T-helper 2 cell treated with Interferon-gamma antibody and Interleukin-4, amounts not matched to agents 100 ng/mL and 5 ng/mL, for 36 hours (primary cell): ENCODE data around the gene PSMD3. TPM values are rescaled to one million over a fixed set of nuclear protein-coding genes. Genes with fewer than 3 reads are reported as not detected.

ENCODE experiments used
- intact Hi-C: fragments of 100-400 bp; cut with micrococcal nuclease; formaldehyde crosslinking; loops from one replicate; pipeline ENCODE4 v1.15.1; 2023
- total RNA-seq: library from RNA; stranded (reverse); gene quantifications from 2 replicates; pipeline ENCODE4 v1.2.3, GENCODE V29; 2022

The PSMD3 gene
- total RNA-seq, 1 donor from 2014 or later = 125 TPM

DNA sequence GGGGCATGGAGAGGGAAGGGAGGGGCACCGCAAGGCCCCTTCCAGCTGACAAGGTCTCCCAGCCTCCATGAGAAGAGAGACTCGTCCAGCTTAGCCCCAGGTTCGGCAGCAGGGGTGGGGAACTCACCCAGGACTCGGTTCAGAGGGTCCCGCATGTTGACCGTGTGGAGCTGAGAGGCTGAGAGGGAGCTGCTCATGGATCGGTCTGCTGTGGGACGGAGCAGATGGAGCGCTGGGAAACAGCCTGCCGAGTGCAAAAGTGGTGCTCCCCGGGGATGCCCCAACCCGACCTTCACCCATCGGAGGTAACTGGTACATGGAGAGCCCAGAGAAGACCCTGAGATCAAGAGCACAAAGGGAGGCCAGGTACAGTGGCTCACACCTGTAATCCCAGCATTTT is 39.5 kb downstream of the PSMD3 start:
- intact Hi-C loops = no loop called here

DNA sequence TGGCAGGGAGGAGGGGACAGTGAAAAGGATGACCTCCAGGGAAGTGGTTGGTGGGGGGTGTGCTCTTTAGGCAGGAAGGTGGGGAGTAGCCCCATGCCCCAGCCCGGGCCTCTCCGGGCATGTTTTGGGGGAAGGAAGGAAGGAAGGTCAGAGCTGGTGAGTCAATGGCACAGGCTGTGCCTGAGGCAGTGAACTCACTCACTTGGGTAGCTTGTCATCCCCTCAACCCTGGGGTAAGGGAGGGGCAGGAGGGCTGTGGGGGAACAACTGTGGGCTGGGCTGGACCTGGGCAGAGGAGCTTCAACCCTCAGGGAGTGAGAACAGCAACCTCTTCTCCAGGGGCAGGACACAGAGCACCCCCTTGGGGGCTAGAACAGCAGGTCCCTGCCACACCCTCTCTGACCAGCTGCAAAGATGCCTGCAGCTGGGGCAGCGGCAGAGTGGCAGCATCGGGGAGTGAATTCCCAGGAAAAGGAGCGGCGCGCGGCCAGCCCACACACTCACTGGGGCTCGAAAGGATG is 40.9 kb downstream of the PSMD3 start:
- intact Hi-C loops = no loop called here

DNA sequence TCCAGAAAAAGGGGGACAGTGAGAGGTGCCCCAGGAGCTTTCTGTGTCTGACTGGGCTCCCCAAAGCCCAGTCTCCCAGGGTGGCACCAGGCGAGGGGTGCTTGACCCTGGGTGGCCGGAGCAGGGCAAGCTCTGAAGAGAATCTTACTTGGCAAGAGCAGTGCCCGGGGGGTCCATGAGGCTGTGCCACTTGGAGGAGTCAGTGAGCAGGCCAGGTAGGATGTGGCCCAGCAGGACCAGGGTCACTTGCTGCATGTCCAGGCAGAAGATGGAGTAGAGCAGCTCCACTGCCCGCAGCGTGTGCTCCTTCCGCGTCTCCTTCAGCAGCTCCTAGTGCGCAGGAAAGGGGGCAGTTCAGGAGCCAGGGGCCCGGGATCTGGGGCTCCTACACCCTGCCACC is 41.9 kb downstream of the PSMD3 start:
- intact Hi-C loops = no loop called here

DNA sequence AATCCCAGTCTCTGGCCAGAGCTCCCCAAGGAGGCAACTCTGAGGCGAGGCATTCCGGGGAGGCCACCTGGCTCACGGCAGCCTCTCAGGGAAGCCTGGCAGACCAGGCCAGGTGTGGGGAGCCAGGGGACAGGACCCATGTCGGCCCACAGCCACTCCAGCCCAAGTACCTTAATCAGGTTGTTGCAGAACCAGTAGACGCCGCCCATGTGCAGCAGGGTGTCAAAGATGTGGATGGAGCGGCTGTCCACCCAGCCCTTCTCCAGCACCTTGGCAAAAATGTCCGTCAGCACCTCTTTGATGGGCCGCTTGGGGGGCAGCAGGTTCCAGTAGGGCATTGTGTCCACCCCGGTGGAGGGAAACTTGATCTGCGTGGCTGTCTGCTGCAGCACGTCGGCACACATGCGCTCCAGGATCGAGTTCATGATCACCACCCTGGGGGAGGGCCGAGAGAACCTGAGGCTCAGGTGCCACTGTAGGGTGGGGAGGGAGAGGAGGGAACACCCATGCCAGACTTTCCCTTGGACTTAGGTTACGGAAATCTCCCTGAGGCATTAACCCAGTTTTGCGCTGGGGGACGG is 42.4 kb downstream of the PSMD3 start:
- intact Hi-C loops = no loop called here

DNA sequence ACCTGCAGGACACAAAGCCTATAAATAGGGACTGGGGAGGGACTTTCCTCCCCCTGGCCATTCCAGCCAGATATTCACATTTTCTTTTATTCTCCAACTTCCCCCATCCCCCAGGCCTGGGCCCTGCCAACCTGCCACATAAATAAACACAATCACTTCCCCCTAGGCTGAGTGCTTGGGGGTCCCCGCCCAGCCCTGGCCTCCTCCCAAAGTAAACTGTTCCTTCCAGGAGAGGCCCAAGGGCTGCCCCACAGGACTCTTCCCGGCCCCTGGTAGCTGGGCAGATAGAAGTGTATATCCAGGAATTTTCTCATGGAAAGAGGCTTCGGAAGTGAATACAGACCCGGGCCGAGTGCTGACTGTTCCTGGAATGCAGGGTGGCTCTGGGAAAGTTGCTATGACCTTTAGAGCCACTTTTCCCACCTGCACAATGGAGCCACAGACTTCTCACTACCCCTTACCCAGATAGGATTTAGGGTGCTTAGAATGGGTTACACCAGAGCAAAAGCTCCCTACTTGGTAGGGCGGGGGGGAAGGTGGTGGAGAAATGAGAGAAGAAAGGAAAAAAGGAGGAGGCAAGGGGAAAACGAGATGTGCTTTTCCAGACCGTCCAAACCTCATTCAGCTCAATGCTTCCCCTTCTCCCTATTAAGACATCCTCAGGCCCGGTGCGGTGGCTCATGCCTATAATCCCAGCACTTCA is 43.1 kb downstream of the PSMD3 start:
- intact Hi-C loops = no loop called here

DNA sequence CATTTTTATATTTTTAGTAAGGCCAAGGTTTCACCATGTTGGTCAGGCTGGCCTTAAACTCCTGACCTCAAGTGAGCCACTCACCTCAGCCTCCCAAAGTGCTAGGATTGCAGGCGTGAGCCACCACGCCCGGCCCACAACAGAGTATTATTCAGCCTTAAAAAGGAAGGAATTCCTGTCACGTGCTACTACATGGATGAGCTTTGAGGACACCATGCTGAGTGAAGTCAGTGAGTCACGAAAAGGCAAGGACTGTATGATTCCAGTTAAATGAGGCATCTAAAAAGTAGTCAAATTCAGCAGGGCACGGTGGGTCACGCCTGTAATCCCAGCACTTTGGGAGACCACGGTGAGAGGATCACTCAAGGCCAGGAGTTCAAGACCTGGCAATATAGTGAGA is 44.3 kb downstream of the PSMD3 start:
- intact Hi-C loops = no loop called here

DNA sequence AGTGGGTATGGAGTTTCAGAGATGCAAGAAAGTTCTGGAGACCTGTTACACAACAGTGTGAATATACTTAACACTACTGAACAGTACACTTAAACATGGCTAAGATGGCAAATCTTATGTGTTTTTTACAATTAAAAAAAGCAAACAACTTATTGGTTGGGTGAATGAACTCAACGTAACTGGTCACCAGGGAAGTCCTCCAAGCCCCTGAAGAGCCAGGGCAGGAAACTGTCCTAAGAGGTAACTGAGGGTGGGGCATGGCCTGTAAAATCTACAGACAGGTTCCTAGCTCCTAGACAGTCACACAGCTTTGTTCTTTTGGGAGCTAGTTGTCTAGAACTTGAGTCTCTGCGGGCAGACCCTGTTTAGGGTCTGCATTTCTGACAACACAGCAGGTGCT is 45.0 kb downstream of the PSMD3 start:
- intact Hi-C loops = no loop called here

DNA sequence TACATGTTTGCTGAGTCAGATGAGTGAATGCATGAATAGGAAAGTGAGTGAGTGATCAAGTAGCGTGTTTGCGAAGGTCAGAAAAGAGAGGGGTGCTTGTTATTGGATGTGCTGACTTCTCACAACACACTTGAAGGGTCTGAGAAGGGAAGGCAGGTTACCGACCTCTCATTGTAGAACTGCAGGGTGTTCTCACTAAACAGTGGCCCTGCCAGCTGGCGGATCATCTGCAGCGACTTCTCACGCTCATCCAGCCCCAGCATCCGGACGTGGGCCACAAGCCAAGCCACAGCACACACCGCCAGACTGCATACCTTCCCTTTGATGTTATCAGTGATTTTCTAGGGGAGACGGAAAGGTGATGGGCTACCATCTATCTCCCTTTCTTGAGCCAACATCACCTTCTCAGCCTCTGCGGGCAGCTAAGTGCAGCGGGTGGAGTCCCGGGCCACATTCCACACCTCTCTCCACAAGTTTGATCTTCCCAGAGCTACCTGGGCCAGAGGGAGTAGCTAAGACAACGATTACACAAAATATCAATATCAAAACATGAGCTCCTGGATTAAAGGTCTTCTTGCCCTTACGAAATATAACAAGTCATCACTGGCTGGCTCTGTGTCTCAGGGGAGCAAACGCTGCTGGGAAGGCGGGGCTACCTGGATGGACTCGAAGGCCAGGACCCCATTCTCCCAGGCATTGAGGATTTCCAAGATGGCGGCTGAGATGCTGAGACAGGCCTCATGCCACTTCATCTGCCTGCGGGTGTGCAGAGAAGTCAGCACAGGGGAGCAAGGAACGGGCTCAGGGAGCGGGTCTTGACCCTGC is 45.6 kb downstream of the PSMD3 start:
- intact Hi-C loops = no loop called here

DNA sequence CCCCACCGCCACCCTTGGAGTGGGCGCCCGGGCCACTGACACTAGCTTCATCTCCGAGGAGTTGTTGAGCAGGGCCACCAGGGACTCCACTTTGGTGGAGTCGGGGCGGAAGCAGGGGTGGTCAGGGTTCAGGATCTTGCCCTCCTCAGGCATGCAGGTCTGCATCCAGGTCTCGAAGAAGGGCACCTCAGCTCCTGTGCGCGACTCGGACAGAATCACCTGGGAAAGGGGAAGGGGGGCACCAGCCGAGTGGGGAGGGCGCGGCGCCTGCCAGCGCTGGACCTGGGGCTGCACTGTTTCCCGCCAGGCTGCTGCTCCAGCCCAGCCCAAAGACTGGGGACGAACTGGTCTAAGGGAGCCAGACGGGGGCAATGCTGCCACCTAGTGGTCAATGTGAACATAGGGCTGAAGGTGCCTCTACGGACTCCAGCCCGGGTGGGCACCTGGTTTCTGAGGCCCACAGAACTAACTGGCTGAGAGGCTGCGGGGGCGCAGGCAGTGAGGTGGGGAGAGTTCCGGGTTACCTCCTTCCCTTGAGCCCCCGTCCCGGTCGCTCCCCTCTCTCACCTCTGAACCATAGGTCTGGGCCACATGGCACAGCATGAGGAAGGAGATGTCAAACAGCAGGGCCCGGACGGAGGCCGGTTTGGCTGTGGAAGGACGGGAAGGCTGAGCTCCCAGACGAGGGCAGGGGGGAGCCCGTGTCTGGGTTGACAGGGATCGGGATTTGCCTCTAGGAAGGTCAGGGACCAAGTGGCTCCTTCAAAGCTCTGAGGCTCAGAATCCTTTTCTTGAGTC is 46.4 kb downstream of the PSMD3 start:
- intact Hi-C loops = loop anchor here (1.0 kb wide), 2 partner anchors 14 to 405 kb away; no protein-coding TSS in a partner anchor

DNA sequence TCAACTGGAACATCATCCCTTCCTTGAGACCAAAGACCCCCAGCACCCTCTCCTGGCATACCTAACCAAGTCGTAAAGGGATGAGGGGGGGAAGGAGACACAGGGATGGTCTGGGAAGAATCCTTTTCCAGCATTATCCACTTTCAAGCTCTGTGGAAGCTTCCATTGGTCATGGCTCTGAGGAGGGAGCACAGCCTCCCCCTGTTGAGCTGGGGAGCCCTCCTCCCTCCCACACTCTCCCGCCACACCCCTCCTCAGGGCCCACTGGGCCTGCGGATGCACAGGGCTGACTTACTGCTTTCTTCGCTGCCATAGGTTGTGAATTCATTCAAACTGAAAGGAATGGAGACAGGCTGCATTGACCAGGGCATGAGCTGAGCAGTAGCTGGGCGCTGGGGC is 47.0 kb downstream of the PSMD3 start:
- intact Hi-C loops = loop anchor here (1.0 kb wide), 2 partner anchors 14 to 405 kb away; no protein-coding TSS in a partner anchor

DNA sequence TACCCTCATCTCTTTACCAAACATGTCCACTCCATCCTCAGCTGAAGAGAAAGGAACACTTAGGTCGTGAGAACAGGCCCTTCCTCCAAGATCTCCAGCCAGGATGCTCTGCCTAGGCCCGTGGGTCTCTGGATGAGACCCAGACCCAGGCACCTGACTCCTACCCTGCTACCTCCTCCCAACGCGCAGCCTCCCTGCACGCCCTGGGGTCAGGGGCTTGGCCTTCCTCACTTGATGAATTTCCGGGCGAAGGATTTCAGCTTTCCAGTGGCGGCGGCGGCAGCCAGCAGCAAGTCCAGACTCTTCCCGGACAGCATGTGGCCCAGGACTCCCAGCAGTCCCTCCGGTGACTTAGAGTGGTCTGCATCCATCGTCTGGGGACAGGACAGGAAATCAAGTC is 48.0 kb downstream of the PSMD3 start:
- intact Hi-C loops = no loop called here

DNA sequence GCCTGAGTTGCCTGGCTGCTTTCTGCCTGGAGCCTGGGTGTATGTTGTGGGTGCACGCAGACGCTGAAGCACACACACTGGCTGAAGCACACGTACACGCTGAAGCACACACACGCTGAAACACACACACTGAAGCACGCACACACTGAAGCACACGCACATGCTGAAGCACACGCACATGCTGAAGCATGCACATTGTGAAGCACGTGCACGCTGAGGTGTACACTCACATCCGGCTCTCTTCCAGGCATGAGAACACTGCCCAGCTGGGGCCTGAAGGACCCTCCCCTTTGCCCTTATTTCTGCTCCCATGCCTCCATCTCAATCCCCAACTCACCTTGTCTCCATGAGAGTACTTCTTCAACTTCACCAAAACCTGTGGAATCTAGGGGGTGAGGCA is 51.1 kb downstream of the PSMD3 start:
- intact Hi-C loops = no loop called here

DNA sequence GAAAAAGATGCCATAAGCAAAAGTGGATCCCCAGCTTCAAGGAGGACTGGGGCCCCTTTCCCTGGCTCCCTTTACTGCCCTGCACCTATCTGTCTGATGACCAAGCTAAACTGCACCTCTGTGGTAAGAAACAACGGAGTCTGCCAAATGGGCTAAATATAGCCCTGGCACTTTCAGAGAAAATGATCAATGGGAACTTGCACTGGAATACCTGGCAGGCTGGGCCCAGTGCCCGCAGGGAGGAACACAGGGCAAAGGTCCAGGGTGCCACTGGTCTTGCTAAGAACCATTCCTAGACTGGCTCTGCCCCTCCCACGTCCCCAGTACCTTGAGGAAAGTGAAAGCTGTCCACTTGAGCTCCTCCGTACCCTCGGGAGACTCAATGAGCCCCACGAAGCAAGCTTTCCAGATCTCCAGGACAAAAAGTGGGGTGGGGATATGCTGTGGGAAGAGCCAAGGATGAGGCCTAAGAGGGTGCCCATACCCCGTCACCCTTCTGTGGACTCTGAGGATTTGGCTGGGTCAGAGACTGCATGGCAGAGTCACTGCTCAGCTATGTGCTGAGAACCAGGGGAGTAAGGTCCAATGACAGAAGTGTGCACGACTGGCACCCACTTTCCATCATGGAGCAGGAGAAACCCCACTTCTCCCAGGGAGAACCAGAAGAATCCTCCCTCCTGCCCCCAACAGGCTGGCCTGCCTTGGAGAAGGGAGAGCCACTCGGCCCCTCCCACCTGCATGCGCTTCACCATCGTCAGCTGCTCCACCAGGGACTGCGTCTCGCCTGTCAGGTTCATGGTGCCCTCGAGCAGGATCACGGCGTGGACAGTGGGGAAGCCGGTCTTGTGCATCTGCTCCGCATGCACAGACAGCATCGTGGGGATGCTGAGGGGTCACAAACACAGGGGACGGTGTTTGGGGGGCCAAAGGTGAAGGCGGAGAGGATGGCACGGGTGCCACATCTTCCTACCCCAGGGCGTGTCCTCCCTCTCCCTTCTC is 52.0 kb downstream of the PSMD3 start:
- intact Hi-C loops = no loop called here

DNA sequence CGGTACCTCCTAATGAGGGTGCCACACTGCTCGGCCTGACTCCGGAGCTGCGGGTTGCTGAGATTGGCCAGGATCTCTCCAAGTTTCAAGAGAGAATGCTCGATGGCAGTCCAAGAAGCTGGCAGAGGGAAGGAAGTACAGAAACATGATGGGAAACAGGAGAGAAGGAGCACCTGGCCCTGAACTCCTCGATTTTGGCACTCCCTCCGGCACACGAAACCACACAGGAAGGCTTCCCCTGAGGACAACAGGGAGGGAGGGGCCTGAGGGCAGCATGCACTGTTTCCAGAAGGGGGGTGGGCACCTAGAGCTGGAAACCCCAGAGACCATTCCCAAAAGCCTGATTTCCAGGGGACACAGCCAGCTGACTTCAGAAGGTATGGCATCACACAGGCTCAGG is 52.7 kb downstream of the PSMD3 start:
- intact Hi-C loops = no loop called here

DNA sequence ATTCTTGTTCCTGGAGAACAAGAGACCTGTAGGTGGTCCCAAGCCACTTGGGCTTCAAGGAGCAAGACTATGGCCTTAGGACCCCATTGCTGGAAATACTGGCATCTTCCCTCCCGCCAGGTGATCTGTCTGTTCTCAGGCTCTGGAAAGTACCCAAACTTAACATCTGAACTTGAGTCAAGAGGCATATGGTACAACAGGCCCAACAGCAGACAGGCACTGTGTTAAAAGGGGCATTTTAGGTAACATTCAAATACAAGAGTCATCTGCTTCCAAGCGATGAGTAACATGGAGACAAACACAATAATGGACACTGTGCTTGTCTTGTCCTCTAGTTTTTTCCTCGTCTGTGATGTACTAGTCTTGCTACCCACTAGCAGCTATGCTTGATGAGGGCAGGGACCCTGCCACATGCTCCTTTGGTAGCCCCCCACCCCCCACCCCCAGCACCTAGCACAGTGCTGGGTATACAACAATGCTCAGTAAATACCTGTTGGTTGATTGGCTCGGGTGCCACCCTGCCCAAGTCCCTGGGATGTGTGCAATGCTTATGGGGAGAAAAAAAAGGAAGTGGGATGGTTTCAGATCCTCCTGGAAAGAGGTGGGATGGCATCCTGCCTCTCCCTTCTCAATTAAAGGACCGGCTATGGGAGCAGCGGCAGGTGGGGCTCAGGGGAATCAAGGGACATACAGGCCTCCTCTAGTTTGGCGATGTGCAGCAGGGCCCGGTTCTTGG is 54.0 kb downstream of the PSMD3 start:
- intact Hi-C loops = no loop called here

DNA sequence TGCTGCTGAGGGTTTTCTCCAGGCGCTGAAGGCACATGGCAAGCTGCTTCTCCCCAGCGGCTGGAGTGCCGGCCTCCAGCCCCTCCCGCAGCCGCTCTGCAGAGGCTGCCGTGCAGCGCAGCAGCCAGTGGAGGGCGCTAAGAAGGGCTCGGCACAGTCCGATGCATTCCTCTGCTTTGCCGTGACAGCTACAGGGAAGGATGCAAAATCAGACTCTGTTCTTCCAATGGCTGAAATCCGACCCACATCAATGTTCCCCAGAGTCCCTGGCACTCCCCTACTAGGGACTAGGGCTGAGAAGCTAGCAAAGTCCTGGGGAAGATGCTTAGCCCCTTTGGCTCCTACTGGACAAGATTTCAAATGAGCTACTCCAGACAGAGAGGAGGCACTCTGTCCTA is 54.6 kb downstream of the PSMD3 start:
- intact Hi-C loops = no loop called here

DNA sequence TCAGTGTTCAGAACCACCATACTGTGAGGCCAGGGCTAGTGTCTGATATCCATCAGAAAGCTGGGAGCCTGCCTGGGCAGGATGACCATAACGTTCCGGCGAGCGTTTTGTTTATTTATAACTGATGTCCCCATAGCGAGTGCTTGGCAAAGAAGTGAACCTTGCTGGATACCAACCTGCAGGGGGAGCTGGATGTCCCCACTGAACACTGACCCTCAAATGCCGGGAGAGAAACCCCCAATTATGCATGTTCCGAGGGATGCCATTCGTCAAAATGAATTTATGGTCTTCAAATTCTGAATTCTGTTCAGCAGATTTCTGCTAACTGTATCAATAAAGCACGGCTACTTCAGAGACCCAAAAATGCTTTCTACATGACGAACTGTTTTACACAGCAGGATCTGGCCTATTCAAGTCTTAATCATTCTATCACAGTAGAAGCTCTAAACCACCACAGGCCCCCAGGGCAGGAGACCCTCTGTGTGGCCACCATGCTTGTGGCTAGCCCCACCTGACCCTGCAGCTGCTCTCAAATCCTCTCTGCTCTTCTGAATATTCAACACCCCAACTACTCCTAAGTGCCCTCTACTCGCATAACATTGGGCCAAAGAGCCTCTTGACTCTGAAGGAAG is 58.4 kb downstream of the PSMD3 start:
- intact Hi-C loops = no loop called here

DNA sequence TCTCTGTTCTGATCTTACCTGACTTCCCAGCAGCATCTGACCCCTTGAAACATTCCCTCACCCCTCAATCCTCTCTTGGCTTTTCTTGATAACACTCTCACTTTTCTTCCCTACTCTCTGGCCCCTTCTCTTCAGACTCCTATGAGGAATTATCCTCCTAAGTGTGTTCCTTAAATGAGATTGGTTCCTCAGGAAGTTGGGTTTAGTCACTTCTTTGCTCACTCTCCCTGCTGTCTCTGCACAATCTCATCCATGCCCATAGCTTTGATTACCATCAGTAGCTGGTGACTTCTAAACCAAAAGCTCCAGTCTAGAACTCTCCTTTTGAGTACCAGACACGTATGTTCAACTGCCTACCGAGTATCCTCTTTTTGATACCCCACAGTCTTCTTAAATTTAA is 60.6 kb downstream of the PSMD3 start:
- intact Hi-C loops = no loop called here
